GM23338 (cell line): ENCODE results near the gene GRIA1. TPM values are rescaled to one million over a fixed set of nuclear protein-coding genes. Genes with fewer than 3 reads are reported as not detected.

Experiments used
- ATAC-seq: fragments of 200-7000 bp; cut with Tn5 transposase; 3 replicates; pipeline ENCODE4 v1.9.1; 2020
- DNase-seq: peaks from one replicate; pipeline ENCODE4 v3.0.0-alpha.2; 2015; ENCODE audit warnings: low spot score
- H2AFZ ChIP-seq: fragments of 200-600 bp; sonication (generic); 2 replicates; pipeline ENCODE4 v1.8.0; 2016; ENCODE audit warnings: antibody characterized with exemption, mild to moderate bottlenecking, moderate library complexity
- H3F3A ChIP-seq: fragments of 200-600 bp; sonication (generic); replicated peaks from 2 replicates; pipeline ENCODE4 v1.8.0; 2017; ENCODE audit warnings: antibody characterized with exemption, mixed run types, low read depth
- H3K27ac ChIP-seq: fragments of 200-600 bp; sonication (generic); 2 replicates; pipeline ENCODE4 v1.6.1; 2016; ENCODE audit warnings: low read depth
- H3K27me3 ChIP-seq: fragments of 200-600 bp; sonication (generic); 2 replicates; pipeline ENCODE4 v1.8.0; 2016; ENCODE audit warnings: mild to moderate bottlenecking, mixed run types, moderate library complexity; ENCODE audit not compliant: insufficient read depth
- H3K36me3 ChIP-seq: fragments of 200-600 bp; sonication (generic); 2 replicates; pipeline ENCODE4 v1.8.0; 2016; ENCODE audit warnings: mild to moderate bottlenecking; ENCODE audit not compliant: insufficient read depth
- H3K4me1 ChIP-seq: fragments of 200-600 bp; sonication (generic); 2 replicates; pipeline ENCODE4 v1.8.0; 2016; ENCODE audit warnings: mild to moderate bottlenecking, moderate library complexity; ENCODE audit not compliant: insufficient read depth
- H3K4me2 ChIP-seq: fragments of 200-600 bp; sonication (generic); 2 replicates; pipeline ENCODE4 v1.7.1; 2017; ENCODE audit warnings: mixed run types
- H3K4me3 ChIP-seq: fragments of 200-600 bp; sonication (generic); 2 replicates; pipeline ENCODE4 v1.6.1; 2016; ENCODE audit warnings: mixed run types
- H3K79me2 ChIP-seq: fragments of 200-600 bp; sonication (generic); replicated peaks from 2 replicates; pipeline ENCODE4 v1.8.0; 2017; ENCODE audit warnings: mild to moderate bottlenecking; ENCODE audit not compliant: insufficient read depth
- H3K9me2 ChIP-seq: fragments of 200-600 bp; sonication (generic); 2 replicates; pipeline ENCODE4 v1.8.0; 2017; ENCODE audit not compliant: insufficient read depth
- H4K20me1 ChIP-seq: fragments of 200-600 bp; sonication (generic); replicated peaks from 2 replicates; pipeline ENCODE4 v1.8.0; 2017; ENCODE audit warnings: mild to moderate bottlenecking; ENCODE audit not compliant: insufficient read depth
- H3K27ac Mint-ChIP-seq: 2 replicates; pipeline ENCODE4 v1.8.0; 2020; ENCODE audit warnings: inconsistent platforms, mild to moderate bottlenecking, moderate library complexity, mixed read lengths
- H3K27me3 Mint-ChIP-seq: 3 replicates; pipeline ENCODE4 v1.8.0; 2022; ENCODE audit warnings: low read depth, mild to moderate bottlenecking, moderate library complexity, mixed read lengths, inconsistent platforms; ENCODE audit not compliant: insufficient read depth, poor library complexity
- H3K36me3 Mint-ChIP-seq: 3 replicates; pipeline ENCODE4 v1.8.0; 2021; ENCODE audit warnings: low read depth, mild to moderate bottlenecking, inconsistent platforms, moderate library complexity, mixed read lengths
- H3K4me1 Mint-ChIP-seq: 3 replicates; pipeline ENCODE4 v1.8.0; 2020; ENCODE audit warnings: mild to moderate bottlenecking, inconsistent platforms, mixed read lengths
- H3K4me3 Mint-ChIP-seq: 3 replicates; pipeline ENCODE4 v1.8.0; 2021; ENCODE audit warnings: moderate library complexity, mild to moderate bottlenecking, inconsistent platforms, mixed read lengths
- H3K9me3 Mint-ChIP-seq: 3 replicates; pipeline ENCODE4 v1.8.0; 2020; ENCODE audit warnings: moderate library complexity, mild to moderate bottlenecking, inconsistent platforms, mixed read lengths
- CTCF ChIP-seq, 2 experiments: fragments of 200-600 bp in 1 of 2; sonication (generic) in 1 of 2; conservative IDR thresholded peaks; 2 replicates each; pipeline versions ENCODE4 v1.5.1 to v1.6.1; 2016 to 2017; ENCODE audit warnings: antibody characterized with exemption in 2 of 2, low read depth in 2 of 2, mild to moderate bottlenecking in 2 of 2, moderate library complexity in 1 of 2
- ETS1 ChIP-seq: IDR thresholded peaks from 2 replicates; pipeline ENCODE4 v1.6.1; 2016; ENCODE audit warnings: antibody characterized with exemption
- EZH2 ChIP-seq: fragments of 200-600 bp; sonication (generic); IDR thresholded peaks from one replicate; pipeline ENCODE4 v1.8.0; 2017; ENCODE audit warnings: antibody characterized with exemption, mild to moderate bottlenecking, low read depth; ENCODE audit not compliant: unreplicated experiment
- NANOG ChIP-seq: IDR thresholded peaks from 2 replicates; pipeline ENCODE4 v1.6.1; 2016; ENCODE audit warnings: antibody characterized with exemption, borderline replicate concordance
- POLR2AphosphoS5 ChIP-seq: IDR thresholded peaks from 2 replicates; pipeline ENCODE4 v1.6.1; 2016; ENCODE audit warnings: antibody characterized with exemption, low read depth
- REST ChIP-seq: IDR thresholded peaks from one replicate; pipeline ENCODE4 v1.6.1; 2018; ENCODE audit warnings: antibody characterized with exemption; ENCODE audit not compliant: unreplicated experiment
- STAT1 ChIP-seq: IDR thresholded peaks from one replicate; pipeline ENCODE4 v1.6.1; 2016; ENCODE audit warnings: antibody characterized with exemption; ENCODE audit not compliant: unreplicated experiment
- ZNF114 ChIP-seq: fragments of 250-450 bp; sonication (Bioruptor Pico); IDR thresholded peaks from 2 replicates; pipeline ENCODE4 v1.5.0; 2020; ENCODE audit warnings: mild to moderate bottlenecking, moderate library complexity
- ZNF331 ChIP-seq: fragments of 250-450 bp; sonication (Bioruptor Pico); IDR thresholded peaks from 2 replicates; pipeline ENCODE4 v1.5.0; 2020; ENCODE audit warnings: low read depth, mild to moderate bottlenecking, moderate library complexity
- ZNF462 ChIP-seq: fragments of 250-450 bp; sonication (Bioruptor Pico); IDR thresholded peaks from 2 replicates; pipeline ENCODE4 v1.5.0; 2020; ENCODE audit warnings: mild to moderate bottlenecking, moderate library complexity
- polyA plus RNA-seq: library from polyadenylated mRNA; unstranded; fragments of >200 nt; fragmentation: Nextera tagmentation; extraction: Ambion mirVana; gene quantifications from 2 replicates; pipeline ENCODE4 v1.2.1, GENCODE V29; 2016
- total RNA-seq: library from RNA; depleted of rRNA; stranded (reverse); fragments of >200 nt; shearing (Covaris generic); gene quantifications from 2 replicates; pipeline ENCODE4 v1.2.3, GENCODE V29; 2014

The GRIA1 gene
- total and polyA plus RNA-seq, 2 experiments from 2014 or later = 1.0 to 1.7 TPM

GRCh38 chr5:153783362-153783658 is 292.8 kb downstream of the GRIA1 start:
- Mint-ChIP-seq H3K9me3 (no peaks in the 10 kb centered on the region), H3K36me3 (no peaks in the 10 kb centered on the region), H3K27me3 (peaks cover 3% of the 10 kb centered on the region), H3K27ac (no peak overlapping the region), H3K4me1 (peaks cover 36% of the 10 kb centered on the region), H3K4me3 (no peak overlapping the region)
- Histone ChIP-seq H3K27me3 (no peaks in the 10 kb centered on the region), H3K9me2 (peaks cover 7% of the 10 kb centered on the region), H3K4me3 (no peak overlapping the region), H3K36me3 (no peaks in the 10 kb centered on the region), H3K27ac (no peak overlapping the region), H3K79me2 (no peaks in the 10 kb centered on the region), H2AFZ (no peak overlapping the region), H3F3A (no peaks in the 10 kb centered on the region), H3K4me1 (peaks cover 15% of the 10 kb centered on the region), H4K20me1 (no peaks in the 10 kb centered on the region), H3K4me2 (no peak overlapping the region)
- no peak; the same call in 2 of the 3 replicates for ATAC-seq
- TF ChIP-seq ZNF114 (CRISPR knock-in tag) = no peak
- DNase-seq = no peak

GRCh38 chr5:153784277-153784676 is 293.8 kb downstream of the GRIA1 start:
- Histone ChIP-seq H2AFZ (no peak overlapping the region), H3K9me2 (peaks cover 7% of the 10 kb centered on the region), H3K4me2 (no peak overlapping the region), H3K27ac (no peak overlapping the region), H3K36me3 (no peaks in the 10 kb centered on the region), H3K27me3 (no peaks in the 10 kb centered on the region), H3K4me1 (peaks cover 15% of the 10 kb centered on the region), H3K4me3 (no peak overlapping the region), H3F3A (no peaks in the 10 kb centered on the region), H3K79me2 (no peaks in the 10 kb centered on the region), H4K20me1 (no peaks in the 10 kb centered on the region)
- Mint-ChIP-seq H3K27me3 (peaks cover 3% of the 10 kb centered on the region), H3K4me1 (peaks cover 36% of the 10 kb centered on the region), H3K9me3 (no peaks in the 10 kb centered on the region), H3K4me3 (no peak overlapping the region), H3K36me3 (no peaks in the 10 kb centered on the region; the same call in 2 of the 3 replicates), H3K27ac (no peak overlapping the region)
- DNase-seq = no peak
- ATAC-seq = no peak
- no peak for TF ChIP-seq ZNF331
- TF ChIP-seq NANOG = no peak
- no peak for TF ChIP-seq ZNF462 (CRISPR knock-in tag)
- TF ChIP-seq EZH2 = no peak
- TF ChIP-seq CTCF (conservative IDR thresholded peaks at IDR 0.05; ENCODE audit: low read depth in 2 of 2) = no peak
- no peak for TF ChIP-seq REST
- TF ChIP-seq ZNF114 (CRISPR knock-in tag) = no peak
- TF ChIP-seq STAT1 = no peak
- TF ChIP-seq ETS1 = no peak
- no peak for TF ChIP-seq POLR2AphosphoS5
